Measurements from ENCODE around the gene AATK. TPM values are rescaled to one million over a fixed set of nuclear protein-coding genes. Genes with fewer than 3 reads are reported as not detected.

The AATK gene
- total and polyA plus RNA-seq, 2 of the 13 experiments (the other 11 are each of a cell fraction or from before 2014, with no cell fraction given): 2.9 to 8.4 TPM

DNA sequence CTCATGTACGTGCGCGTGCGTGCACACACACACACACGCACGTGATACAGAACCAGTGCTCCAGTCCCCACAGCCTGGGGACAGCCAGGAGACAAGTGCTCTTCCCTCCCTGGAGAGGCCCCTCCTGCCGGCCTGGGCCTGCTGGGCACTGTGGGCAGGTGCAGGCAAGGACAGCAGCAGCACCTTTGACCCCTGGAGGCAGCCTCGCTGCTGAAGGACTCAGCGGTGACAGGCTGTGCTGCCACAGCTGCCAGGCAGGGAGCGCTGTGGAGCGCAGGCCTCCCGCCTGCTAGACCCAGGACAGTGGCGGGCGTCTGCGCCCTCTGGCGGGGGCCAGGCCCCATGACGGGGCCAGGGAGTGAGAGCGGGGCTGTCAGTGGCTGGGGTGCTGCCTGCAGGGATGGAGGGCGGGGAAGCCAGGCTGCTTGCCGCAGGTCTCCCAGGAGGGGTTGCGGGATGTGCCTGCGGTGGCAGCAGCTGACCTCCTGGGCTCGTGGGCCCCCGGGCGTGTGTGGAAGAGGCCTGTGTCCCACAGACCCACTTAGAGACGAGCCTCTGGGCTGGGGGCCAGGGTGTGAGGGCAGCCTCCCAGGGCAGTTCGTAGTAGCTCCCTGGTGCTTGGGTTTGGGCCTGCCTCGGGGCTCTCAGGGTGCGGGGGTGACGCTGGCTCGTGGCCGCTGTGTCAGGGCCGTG, 64.3 kb downstream of the AATK start (continued):
- TF ChIP-seq, protein P1, sequence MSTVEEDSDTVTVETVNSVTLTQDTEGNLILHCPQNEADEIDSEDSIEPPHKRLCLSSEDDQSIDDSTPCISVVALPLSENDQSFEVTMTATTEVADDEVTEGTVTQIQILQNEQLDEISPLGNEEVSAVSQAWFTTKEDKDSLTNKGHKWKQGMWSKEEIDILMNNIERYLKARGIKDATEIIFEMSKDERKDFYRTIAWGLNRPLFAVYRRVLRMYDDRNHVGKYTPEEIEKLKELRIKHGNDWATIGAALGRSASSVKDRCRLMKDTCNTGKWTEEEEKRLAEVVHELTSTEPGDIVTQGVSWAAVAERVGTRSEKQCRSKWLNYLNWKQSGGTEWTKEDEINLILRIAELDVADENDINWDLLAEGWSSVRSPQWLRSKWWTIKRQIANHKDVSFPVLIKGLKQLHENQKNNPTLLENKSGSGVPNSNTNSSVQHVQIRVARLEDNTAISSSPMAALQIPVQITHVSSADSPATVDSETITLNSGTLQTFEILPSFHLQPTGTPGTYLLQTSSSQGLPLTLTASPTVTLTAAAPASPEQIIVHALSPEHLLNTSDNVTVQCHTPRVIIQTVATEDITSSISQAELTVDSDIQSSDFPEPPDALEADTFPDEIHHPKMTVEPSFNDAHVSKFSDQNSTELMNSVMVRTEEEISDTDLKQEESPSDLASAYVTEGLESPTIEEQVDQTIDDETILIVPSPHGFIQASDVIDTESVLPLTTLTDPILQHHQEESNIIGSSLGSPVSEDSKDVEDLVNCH (CRISPR knock-in tag; IDR thresholded peaks at IDR 0.05): 0 out of 2 replicates have a peak, but pooled peaks have one; percentile 79
- TF ChIP-seq FOXP1 (IDR thresholded peaks at IDR 0.05): no peak
- TF ChIP-seq FOXP1 (CRISPR knock-in tag; IDR thresholded peaks at IDR 0.05): peak; percentile 28; the same call in 1 of the 2 replicates
- peak; percentile 95 for TF ChIP-seq SMAD3 (CRISPR knock-in tag; IDR thresholded peaks at IDR 0.05)
- TF ChIP-seq, protein P2, sequence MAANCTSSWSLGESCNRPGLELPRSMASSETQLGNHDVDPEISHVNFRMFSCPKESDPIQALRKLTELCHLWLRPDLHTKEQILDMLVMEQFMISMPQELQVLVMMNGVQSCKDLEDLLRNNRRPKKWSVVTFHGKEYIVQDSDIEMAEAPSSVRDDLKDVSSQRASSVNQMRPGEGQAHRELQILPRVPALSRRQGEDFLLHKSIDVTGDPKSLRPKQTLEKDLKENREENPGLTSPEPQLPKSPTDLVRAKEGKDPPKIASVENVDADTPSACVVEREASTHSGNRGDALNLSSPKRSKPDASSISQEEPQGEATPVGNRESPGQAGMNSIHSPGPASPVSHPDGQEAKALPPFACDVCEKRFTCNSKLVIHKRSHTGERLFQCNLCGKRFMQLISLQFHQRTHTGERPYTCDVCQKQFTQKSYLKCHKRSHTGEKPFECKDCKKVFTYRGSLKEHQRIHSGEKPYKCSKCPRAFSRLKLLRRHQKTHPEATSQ (CRISPR knock-in tag; IDR thresholded peaks at IDR 0.05; ENCODE audit: borderline replicate concordance): no peak
- peak; percentile 90 for TF ChIP-seq ZBTB43 (CRISPR knock-in tag; conservative IDR thresholded peaks at IDR 0.05)
- no peak for TF ChIP-seq IRX3 (CRISPR knock-in tag; IDR thresholded peaks at IDR 0.05; ENCODE audit: borderline replicate concordance, low read depth)
- no peak for TF ChIP-seq ZSCAN22 (CRISPR knock-in tag; IDR thresholded peaks at IDR 0.05)
- no peak; the same call in 1 of the 2 replicates for TF ChIP-seq ZNF318 (CRISPR knock-in tag; IDR thresholded peaks at IDR 0.05)
- peak; percentile 66; the same call in 1 of the 2 replicates for TF ChIP-seq ZNF563 (CRISPR knock-in tag; IDR thresholded peaks at IDR 0.05)
- TF ChIP-seq ZFP37 (CRISPR knock-in tag; IDR thresholded peaks at IDR 0.05; ENCODE audit: borderline replicate concordance): peak; percentile 84
- TF ChIP-seq NCOR1 (IDR thresholded peaks at IDR 0.05; ENCODE audit: borderline replicate concordance, low read length): no peak

All from HepG2 (cell line).